Natural killer cell (primary cell): Measurements from ENCODE around the gene PCDHAC1. TPM values are rescaled to one million over a fixed set of nuclear protein-coding genes. Genes with fewer than 3 reads are reported as not detected.

Experiments
- ATAC-seq, 3 donors: fragments of 150-1000 bp in 2 of 3; fragments of 200-7000 bp in 1 of 3; cut with Tn5 transposase; 1 replicate in 1 of 3; 2 replicates in 2 of 3; pipeline ENCODE4 v1.10.0; 2021; ENCODE audit warnings: mild to moderate bottlenecking in 2 of 3, moderate library complexity in 2 of 3
- DNase-seq, 2 donors: peaks; one replicate each; pipeline versions ENCODE4 v3.0.0 to v3.0.0-alpha.2; 2013 to 2021; ENCODE audit warnings: mixed read lengths in 1 of 2
- H3K27ac ChIP-seq: one replicate; pipeline ENCODE4 v1.5.1; 2013; ENCODE audit warnings: mild to moderate bottlenecking, low read length
- H3K27me3 ChIP-seq: one replicate; pipeline ENCODE4 v1.6.1; 2013; ENCODE audit warnings: low read length; ENCODE audit not compliant: control insufficient read depth, insufficient read depth
- H3K36me3 ChIP-seq: one replicate; pipeline ENCODE4 v1.6.1; 2013; ENCODE audit warnings: low read length; ENCODE audit not compliant: control insufficient read depth, insufficient read depth
- H3K4me1 ChIP-seq: one replicate; pipeline ENCODE4 v1.6.1; 2013; ENCODE audit warnings: low read length; ENCODE audit not compliant: control insufficient read depth, insufficient read depth
- H3K4me3 ChIP-seq: one replicate; pipeline ENCODE4 v1.5.1; 2013; ENCODE audit warnings: low read length
- H3K9me3 ChIP-seq: one replicate; pipeline ENCODE4 v1.6.1; 2013; ENCODE audit warnings: low read length; ENCODE audit not compliant: control insufficient read depth, insufficient read depth
- H3K27ac Mint-ChIP-seq, 2 donors: one replicate each; pipeline ENCODE4 v1.8.0; 2022; ENCODE audit warnings: mild to moderate bottlenecking in 2 of 2, mixed read lengths in 2 of 2, moderate library complexity in 1 of 2
- H3K27me3 Mint-ChIP-seq, 2 donors: one replicate each; pipeline ENCODE4 v1.8.0; 2022; ENCODE audit warnings: low read depth in 2 of 2, mixed read lengths in 2 of 2
- H3K36me3 Mint-ChIP-seq: one replicate; pipeline ENCODE4 v1.8.0; 2022; ENCODE audit warnings: mixed read lengths
- H3K4me1 Mint-ChIP-seq, 2 donors: one replicate each; pipeline ENCODE4 v1.8.0; 2022; ENCODE audit warnings: mixed read lengths in 2 of 2
- H3K4me3 Mint-ChIP-seq: one replicate; pipeline ENCODE4 v1.8.0; 2022; ENCODE audit warnings: mild to moderate bottlenecking, moderate library complexity, mixed read lengths
- H3K9me3 Mint-ChIP-seq, 2 donors: one replicate each; pipeline ENCODE4 v1.8.0; 2022; ENCODE audit warnings: mixed read lengths in 2 of 2
- WGBS: methylation state at CpG from one replicate; pipeline ENCODE4 v1.1.7; 2013; ENCODE audit warnings: missing lambda C conversion rate; ENCODE audit not compliant: insufficient coverage; 5-methylcytosine and 5-hydroxymethylcytosine counted together
- intact Hi-C: fragments of 100-400 bp; cut with micrococcal nuclease; formaldehyde crosslinking; loops from one replicate; pipeline ENCODE4 v1.14.2; 2022
- total RNA-seq, 4 donors: library from RNA; stranded (reverse); fragments of 120-200 nt in 1 of 4; gene quantifications; one replicate each; pipeline versions ENCODE4 v1.2.3 to v1.2.4, GENCODE V29; 2013 to 2022
- TF ChIP-seq, protein P1 (sequence below): fragments of 200-600 bp; IDR thresholded peaks from one replicate; pipeline ENCODE4 v1.8.0; 2022; ENCODE audit warnings: antibody characterized with exemption

PCDHAC1 gene
- total RNA-seq, 3 donors from 2014 or later (not counting 1 experiment from before 2014, with no cell fraction given) = not detected

- intact Hi-C loops = no loop called here
- H3K4me1 Mint-ChIP-seq = no peaks in the 10 kb centered on the region
- no peak for DNase-seq
These were observed 52.2 kb downstream of the PCDHAC1 start for GRCh38 chr5:140978260-140978659.

GRCh38 chr5:140978983-140979382 is 52.9 kb downstream of the PCDHAC1 start:
- intact Hi-C loops = no loop called here
- Mint-ChIP-seq H3K27me3 (no peaks in the 10 kb centered on the region), H3K4me3 (no peak overlapping the region), H3K27ac (no peak overlapping the region), H3K9me3 (peaks cover 0 to 12% of the 10 kb centered on the region in 2 donors), H3K36me3 (no peaks in the 10 kb centered on the region), H3K4me1 (no peaks in the 10 kb centered on the region)
- H3K27ac ChIP-seq = no peak overlapping the region
- H3K36me3 ChIP-seq = no peaks in the 10 kb centered on the region
- DNase-seq = no peak
- TF ChIP-seq, protein P1, sequence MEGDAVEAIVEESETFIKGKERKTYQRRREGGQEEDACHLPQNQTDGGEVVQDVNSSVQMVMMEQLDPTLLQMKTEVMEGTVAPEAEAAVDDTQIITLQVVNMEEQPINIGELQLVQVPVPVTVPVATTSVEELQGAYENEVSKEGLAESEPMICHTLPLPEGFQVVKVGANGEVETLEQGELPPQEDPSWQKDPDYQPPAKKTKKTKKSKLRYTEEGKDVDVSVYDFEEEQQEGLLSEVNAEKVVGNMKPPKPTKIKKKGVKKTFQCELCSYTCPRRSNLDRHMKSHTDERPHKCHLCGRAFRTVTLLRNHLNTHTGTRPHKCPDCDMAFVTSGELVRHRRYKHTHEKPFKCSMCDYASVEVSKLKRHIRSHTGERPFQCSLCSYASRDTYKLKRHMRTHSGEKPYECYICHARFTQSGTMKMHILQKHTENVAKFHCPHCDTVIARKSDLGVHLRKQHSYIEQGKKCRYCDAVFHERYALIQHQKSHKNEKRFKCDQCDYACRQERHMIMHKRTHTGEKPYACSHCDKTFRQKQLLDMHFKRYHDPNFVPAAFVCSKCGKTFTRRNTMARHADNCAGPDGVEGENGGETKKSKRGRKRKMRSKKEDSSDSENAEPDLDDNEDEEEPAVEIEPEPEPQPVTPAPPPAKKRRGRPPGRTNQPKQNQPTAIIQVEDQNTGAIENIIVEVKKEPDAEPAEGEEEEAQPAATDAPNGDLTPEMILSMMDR = no peak
- no peak overlapping the region for H3K4me3 ChIP-seq
- no peaks in the 10 kb centered on the region for H3K4me1 ChIP-seq
- 100% methylated on average over 1 of the region's 1 CpG for WGBS
- no peaks in the 10 kb centered on the region for H3K9me3 ChIP-seq
- no peak for ATAC-seq
- no peaks in the 10 kb centered on the region for H3K27me3 ChIP-seq

More at GRCh38 chr5:140978260-140978659, 52.2 kb downstream of the PCDHAC1 start:
- Mint-ChIP-seq H3K9me3 (peaks cover 0 to 12% of the 10 kb centered on the region in 2 donors), H3K27ac (no peak overlapping the region), H3K4me3 (no peak overlapping the region), H3K36me3 (no peaks in the 10 kb centered on the region), H3K27me3 (no peaks in the 10 kb centered on the region)
- Histone ChIP-seq H3K27me3 (no peaks in the 10 kb centered on the region), H3K36me3 (no peaks in the 10 kb centered on the region), H3K4me3 (no peak overlapping the region), H3K9me3 (no peaks in the 10 kb centered on the region), H3K4me1 (no peaks in the 10 kb centered on the region), H3K27ac (no peak overlapping the region)
- TF ChIP-seq, protein P1 = no peak
- ATAC-seq = no peak
- WGBS = 81% methylated on average over 2 of the region's 2 CpGs

Other genes starting within 250 kb of the PCDHAC1 start
- 10 to 100 TPM; 62.4 to 73.8 (median 68.3) TPM for gene HARS1, start 234.9 kb upstream of the PCDHAC1 start, total RNA-seq
- gene HARS2, start 234.8 kb upstream of the PCDHAC1 start, total RNA-seq = 10 to 100 TPM; 42.5 to 48.4 (median 45.6) TPM
- 10 to 100 TPM; 47.0 to 50.4 (median 49.5) TPM for gene ZMAT2, start 225.9 kb upstream of the PCDHAC1 start, total RNA-seq
- gene PCDHA1, start 140.2 kb upstream of the PCDHAC1 start, total RNA-seq = not detected
- not detected for gene PCDHA2, start 131.4 kb upstream of the PCDHAC1 start, total RNA-seq
- gene PCDHA3, start 125.2 kb upstream of the PCDHAC1 start, total RNA-seq = not detected
- not detected for gene PCDHA4, start 119.2 kb upstream of the PCDHAC1 start, total RNA-seq
- gene PCDHA5, start 104.7 kb upstream of the PCDHAC1 start, total RNA-seq = not detected
- gene PCDHA6, start 98.3 kb upstream of the PCDHAC1 start, total RNA-seq = not detected
- gene PCDHA7, start 92.0 kb upstream of the PCDHAC1 start, total RNA-seq = not detected
- not detected for gene PCDHA8, start 85.1 kb upstream of the PCDHAC1 start, total RNA-seq
- not detected for gene PCDHA9, start 77.9 kb upstream of the PCDHAC1 start, total RNA-seq
- not detected for gene PCDHA10, start 70.4 kb upstream of the PCDHAC1 start, total RNA-seq
- gene PCDHA11, start 57.3 kb upstream of the PCDHAC1 start, total RNA-seq = not detected
- not detected for gene PCDHA12, start 51.0 kb upstream of the PCDHAC1 start, total RNA-seq
- gene PCDHA13, start 44.2 kb upstream of the PCDHAC1 start, total RNA-seq = not detected
- gene PCDHAC2, start 40.2 kb downstream of the PCDHAC1 start, total RNA-seq = not detected
- not detected for gene PCDHB1, start 125.1 kb downstream of the PCDHAC1 start, total RNA-seq
- gene PCDHB2, start 168.3 kb downstream of the PCDHAC1 start, total RNA-seq = not detected
- gene PCDHB3, start 174.2 kb downstream of the PCDHAC1 start, total RNA-seq = not detected
- gene PCDHB4, start 195.5 kb downstream of the PCDHAC1 start, total RNA-seq = not detected
- not detected for gene PCDHB5, start 208.9 kb downstream of the PCDHAC1 start, total RNA-seq
- not detected for gene PCDHB6, start 223.8 kb downstream of the PCDHAC1 start, total RNA-seq
- gene PCDHB7, start 246.3 kb downstream of the PCDHAC1 start, total RNA-seq = not detected